HCT116 (cell line): ENCODE data around the gene BSND. TPM values are rescaled to one million over a fixed set of nuclear protein-coding genes. Genes with fewer than 3 reads are reported as not detected.

Experiments
- ATAC-seq: fragments of 200-7000 bp; cut with Tn5 transposase; 2 replicates; pipeline ENCODE4 v1.9.1; 2020; ENCODE audit warnings: mild to moderate bottlenecking, moderate library complexity
- BruUV-seq: library from RNA; stranded (reverse); fragments of 400-500 nt; replicated peaks from 2 replicates; lab custom pipeline; 2021; lab: Mats Ljungman, UMichigan
- CTCF ChIA-PET: fragments of 300-600 bp; sonication (Branson Sonifier 250); formaldehyde crosslinking; loops from one replicate; lab custom pipeline; 2021; ENCODE audit warnings: antibody characterized with exemption; lab: Charles Lee
- POLR2A ChIA-PET: fragments of 300-600, 350-600 bp; sonication (Branson Sonifier 250); formaldehyde crosslinking; loops from one replicate; lab custom pipeline; 2021; ENCODE audit warnings: antibody characterized with exemption; lab: Charles Lee
- RAD21 ChIA-PET, 2 experiments: fragments of 300-600 bp; sonication (Branson Sonifier 250); formaldehyde crosslinking; loops; one replicate each; lab custom pipeline; 2023; ENCODE audit warnings: low total read pairs in 2 of 2; ENCODE audit not compliant: uncharacterized antibody in 2 of 2, unreplicated experiment in 2 of 2, low non-redundant PET in 1 of 2; lab: Charles Lee
- DNase-seq: peaks from one replicate; pipeline ENCODE4 v3.0.0-alpha.2; 2010; ENCODE audit warnings: low read depth, low spot score
- H2AFZ ChIP-seq: fragments of 200-600 bp; shearing (Covaris generic), sonication (generic); 2 replicates; pipeline ENCODE4 v1.6.1; 2017; ENCODE audit warnings: low read depth, mixed run types, mixed read lengths, antibody characterized with exemption, low read length; ENCODE audit not compliant: poor library complexity, severe bottlenecking
- H3K27ac ChIP-seq: 2 replicates; pipeline ENCODE4 v1.5.1; 2012; ENCODE audit warnings: low read depth, low read length
- H3K27me3 ChIP-seq: fragments of 200-600 bp; sonication (generic); 2 replicates; pipeline ENCODE4 v1.6.1; 2016; ENCODE audit warnings: mixed run types, low read length, mixed read lengths; ENCODE audit not compliant: insufficient read depth
- H3K36me3 ChIP-seq, 2 experiments: fragments of 200-500 bp in 1 of 2; fragments of 200-600 bp in 1 of 2; sonication (Bioruptor generic) in 1 of 2; sonication (generic) in 1 of 2; 2 replicates each; pipeline versions ENCODE4 v1.5.1 to v1.6.1; 2014 to 2016; ENCODE audit warnings: low read length in 2 of 2, inconsistent platforms in 1 of 2, mixed read lengths in 1 of 2, mixed run types in 1 of 2; ENCODE audit not compliant: insufficient read depth in 2 of 2, control insufficient read depth in 1 of 2
- H3K4me1 ChIP-seq, 2 experiments: fragments of 200-600 bp in 1 of 2; sonication (generic) in 1 of 2; 2 replicates each; pipeline versions ENCODE4 v1.5.1 to v1.6.1; 2012 to 2017; ENCODE audit warnings: low read length in 2 of 2, inconsistent platforms in 1 of 2, mild to moderate bottlenecking in 1 of 2, mixed read lengths in 1 of 2, mixed run types in 1 of 2, moderate library complexity in 1 of 2; ENCODE audit not compliant: insufficient read depth in 2 of 2, control insufficient read depth in 1 of 2
- H3K4me2 ChIP-seq: fragments of 200-600 bp; sonication (generic); 2 replicates; pipeline ENCODE4 v1.6.1; 2017; ENCODE audit warnings: mixed run types, low read length, mixed read lengths
- H3K4me3 ChIP-seq, 2 experiments: fragments of 200-600 bp in 1 of 2; sonication (generic) in 1 of 2; replicated peaks in 1 of 2; 2 replicates each; pipeline ENCODE4 v1.5.1; 2011 to 2016; ENCODE audit warnings: low read length in 2 of 2, control low read depth in 1 of 2, low read depth in 1 of 2, mild to moderate bottlenecking in 1 of 2, mixed read lengths in 1 of 2, mixed run types in 1 of 2
- H3K79me2 ChIP-seq: fragments of 200-600 bp; sonication (generic); 2 replicates; pipeline ENCODE4 v1.6.1; 2017; ENCODE audit warnings: mild to moderate bottlenecking, mixed run types, low read length, moderate library complexity, mixed read lengths; ENCODE audit not compliant: insufficient read depth
- H3K9ac ChIP-seq: fragments of 200-600 bp; sonication (generic); 2 replicates; pipeline ENCODE4 v1.6.1; 2016; ENCODE audit warnings: low read length, mixed read lengths
- H3K9me2 ChIP-seq: fragments of 200-600 bp; sonication (generic), shearing (Covaris generic); 2 replicates; pipeline ENCODE4 v1.6.1; 2017; ENCODE audit warnings: mixed run types, mild to moderate bottlenecking, moderate library complexity; ENCODE audit not compliant: insufficient read depth
- H3K9me3 ChIP-seq, 2 experiments: fragments of 200-500 bp in 1 of 2; fragments of 200-600 bp in 1 of 2; sonication (Bioruptor generic) in 1 of 2; sonication (generic) in 1 of 2; 2 replicates each; pipeline ENCODE4 v1.6.1; 2014 to 2017; ENCODE audit warnings: low read length in 2 of 2, mixed read lengths in 2 of 2, inconsistent platforms in 1 of 2, low read depth in 1 of 2, mild to moderate bottlenecking in 1 of 2, mixed run types in 1 of 2, moderate library complexity in 1 of 2; ENCODE audit not compliant: control insufficient read depth in 1 of 2, insufficient read depth in 1 of 2
- H4K20me1 ChIP-seq: fragments of 200-600 bp; sonication (generic), shearing (Covaris generic); 2 replicates; pipeline ENCODE4 v1.6.1; 2017; ENCODE audit warnings: mixed run types, mild to moderate bottlenecking, moderate library complexity; ENCODE audit not compliant: insufficient read depth
- ATF3 ChIP-seq: IDR thresholded peaks from 2 replicates; pipeline ENCODE4 v1.6.1; 2012
- CBX3 ChIP-seq: IDR thresholded peaks from 2 replicates; pipeline ENCODE4 v1.6.1; 2012; ENCODE audit warnings: low read depth
- ELF1 ChIP-seq: IDR thresholded peaks from 2 replicates; pipeline ENCODE4 v1.6.1; 2012; ENCODE audit warnings: low read depth, borderline replicate concordance
- EZH2phosphoT487 ChIP-seq: fragments of 200-600 bp; IDR thresholded peaks from 2 replicates; pipeline ENCODE4 v1.6.1; 2018; ENCODE audit warnings: antibody characterized with exemption, borderline replicate concordance
- FOSL1 ChIP-seq: IDR thresholded peaks from 2 replicates; pipeline ENCODE4 v1.6.1; 2012; ENCODE audit warnings: low read depth
- JUND ChIP-seq: IDR thresholded peaks from 2 replicates; pipeline ENCODE4 v1.6.1; 2012
- MAX ChIP-seq: IDR thresholded peaks from 2 replicates; pipeline ENCODE4 v1.6.1; 2012
- POLR2AphosphoS5 ChIP-seq: IDR thresholded peaks from 2 replicates; pipeline ENCODE4 v1.6.1; 2011; ENCODE audit warnings: mild to moderate bottlenecking, low read depth, low read length, moderate library complexity
- RAD21 ChIP-seq: IDR thresholded peaks from 2 replicates; pipeline ENCODE4 v1.6.1; 2012; ENCODE audit warnings: low read depth, mild to moderate bottlenecking
- SP1 ChIP-seq: IDR thresholded peaks from 2 replicates; pipeline ENCODE4 v1.6.1; 2012; ENCODE audit warnings: low read depth
- SRF ChIP-seq: IDR thresholded peaks from 2 replicates; pipeline ENCODE4 v1.6.1; 2012; ENCODE audit warnings: low read depth
- TCF7L2 ChIP-seq: IDR thresholded peaks from 2 replicates; pipeline ENCODE4 v1.7.0; 2011; ENCODE audit warnings: borderline replicate concordance, inconsistent platforms; ENCODE audit not compliant: insufficient read depth, insufficient read length; ENCODE audit errors: extremely low read depth
- YY1 ChIP-seq: IDR thresholded peaks from 2 replicates; pipeline ENCODE4 v1.6.1; 2011; ENCODE audit warnings: low read length, low read depth, moderate library complexity, mild to moderate bottlenecking; ENCODE audit not compliant: insufficient replicate concordance; ENCODE audit errors: extremely low read depth
- ZNF274 ChIP-seq: fragments of 200-500 bp; sonication (Bioruptor generic); IDR thresholded peaks from 2 replicates; pipeline ENCODE4 v1.6.1; 2014; ENCODE audit warnings: mild to moderate bottlenecking, low read depth, low read length, inconsistent platforms
- intact Hi-C: fragments of 100-400 bp; cut with micrococcal nuclease; formaldehyde crosslinking; loops from 2 replicates; pipeline ENCODE4 v1.10.0; 2022
- total RNA-seq: library from RNA; stranded (reverse); gene quantifications from one replicate; pipeline ENCODE4 v1.2.1, GENCODE V29; 2021; ENCODE audit not compliant: unreplicated experiment
- TF ChIP-seq, protein P1 (sequence below), 3 experiments: fragments of 200-600 bp in 1 of 3; sonication (generic) in 1 of 3; IDR thresholded peaks in 2 of 3; conservative IDR thresholded peaks in 1 of 3; 2 replicates each; pipeline ENCODE4 v1.5.1; 2012 to 2017; ENCODE audit warnings: low read depth in 2 of 3, low read length in 2 of 3, antibody characterized with exemption in 1 of 3, borderline replicate concordance in 1 of 3, control low read depth in 1 of 3, mild to moderate bottlenecking in 1 of 3, mixed read lengths in 1 of 3, mixed run types in 1 of 3, moderate library complexity in 1 of 3; ENCODE audit not compliant: insufficient read depth in 1 of 3
- TF ChIP-seq, protein P2 (sequence below): IDR thresholded peaks from 2 replicates; pipeline ENCODE4 v1.6.1; 2012; ENCODE audit warnings: low read depth

The BSND gene
- total RNA-seq, 1 experiment from 2014 or later: not detected

DNA sequence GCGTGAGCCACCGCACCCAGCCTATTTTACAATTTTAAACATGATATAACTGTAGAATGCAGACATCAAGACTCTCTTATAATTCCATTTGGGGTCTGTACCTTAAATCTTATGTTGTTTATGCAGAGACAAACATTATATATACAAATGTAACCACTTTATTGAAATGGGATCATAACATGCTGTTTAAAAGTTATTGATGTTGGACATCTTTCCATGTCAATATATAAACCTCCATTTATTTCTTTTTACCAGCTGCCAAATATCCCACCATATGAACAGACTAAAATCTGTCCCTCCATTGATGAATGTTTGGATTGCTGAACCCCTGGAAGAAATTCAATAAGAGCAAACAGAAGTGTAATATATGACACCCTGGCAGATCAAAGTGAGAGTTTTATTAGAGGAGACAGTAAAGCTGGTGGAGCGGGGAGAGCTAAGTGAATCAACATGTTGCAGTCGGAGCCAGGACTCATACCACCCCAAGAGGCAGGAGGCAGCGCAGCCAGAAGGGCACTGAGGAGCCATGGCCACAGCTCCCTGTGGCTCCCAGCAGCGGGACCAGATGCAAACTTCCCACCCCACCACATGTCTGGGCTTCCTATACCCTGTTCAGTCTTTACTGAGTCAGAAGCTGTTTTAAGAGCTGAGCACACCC lies 35.9 kb downstream of the BSND start:
- Histone ChIP-seq H2AFZ (no peak overlapping the region), H3K36me3 (no peaks in the 10 kb centered on the region), H3K4me1 (peaks cover 14 to 29% of the 10 kb centered on the region in 2 experiments; a peak in 3 of 4 replicates), H3K4me3 (no peak overlapping the region), H4K20me1 (no peaks in the 10 kb centered on the region), H3K27ac (no peak overlapping the region), H3K9ac (no peak overlapping the region), H3K9me3 (no peaks in the 10 kb centered on the region), H3K4me2 (no peak overlapping the region), H3K9me2 (no peaks in the 10 kb centered on the region), H3K27me3 (no peaks in the 10 kb centered on the region), H3K79me2 (no peaks in the 10 kb centered on the region)
- ChIA-PET CTCF (interaction anchor here (1.4 to 6.1 kb wide), 3 partner anchors 13 to 90 kb away, joined by 3 to 24 read pairs (median 4); no protein-coding TSS in a partner anchor), POLR2A (no interaction called here), RAD21 (no interaction called here)
- BruUV-seq: no TSS peak
- ATAC-seq (no peak), DNase-seq (no peak)
- intact Hi-C loops: no loop called here
- TF ChIP-seq ATF3 (no peak), RAD21 (no peak), SP1 (no peak), ZNF274 (no peak), ELF1 (no peak), FOSL1 (no peak), EZH2phosphoT487 (no peak), MAX (no peak), TCF7L2 (no peak), CBX3 (no peak), SRF (no peak), JUND (no peak), YY1 (no peak), POLR2AphosphoS5 (no peak)
- TF ChIP-seq, protein P1, sequence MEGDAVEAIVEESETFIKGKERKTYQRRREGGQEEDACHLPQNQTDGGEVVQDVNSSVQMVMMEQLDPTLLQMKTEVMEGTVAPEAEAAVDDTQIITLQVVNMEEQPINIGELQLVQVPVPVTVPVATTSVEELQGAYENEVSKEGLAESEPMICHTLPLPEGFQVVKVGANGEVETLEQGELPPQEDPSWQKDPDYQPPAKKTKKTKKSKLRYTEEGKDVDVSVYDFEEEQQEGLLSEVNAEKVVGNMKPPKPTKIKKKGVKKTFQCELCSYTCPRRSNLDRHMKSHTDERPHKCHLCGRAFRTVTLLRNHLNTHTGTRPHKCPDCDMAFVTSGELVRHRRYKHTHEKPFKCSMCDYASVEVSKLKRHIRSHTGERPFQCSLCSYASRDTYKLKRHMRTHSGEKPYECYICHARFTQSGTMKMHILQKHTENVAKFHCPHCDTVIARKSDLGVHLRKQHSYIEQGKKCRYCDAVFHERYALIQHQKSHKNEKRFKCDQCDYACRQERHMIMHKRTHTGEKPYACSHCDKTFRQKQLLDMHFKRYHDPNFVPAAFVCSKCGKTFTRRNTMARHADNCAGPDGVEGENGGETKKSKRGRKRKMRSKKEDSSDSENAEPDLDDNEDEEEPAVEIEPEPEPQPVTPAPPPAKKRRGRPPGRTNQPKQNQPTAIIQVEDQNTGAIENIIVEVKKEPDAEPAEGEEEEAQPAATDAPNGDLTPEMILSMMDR (IDR thresholded peaks at IDR 0.05 in 2 of 3, conservative IDR thresholded peaks at IDR 0.05 in 1 of 3; ENCODE audit: borderline replicate concordance in 1 of 3, insufficient read depth in 1 of 3, low read depth in 2 of 3, low read length in 2 of 3): no peak
- TF ChIP-seq, protein P2, sequence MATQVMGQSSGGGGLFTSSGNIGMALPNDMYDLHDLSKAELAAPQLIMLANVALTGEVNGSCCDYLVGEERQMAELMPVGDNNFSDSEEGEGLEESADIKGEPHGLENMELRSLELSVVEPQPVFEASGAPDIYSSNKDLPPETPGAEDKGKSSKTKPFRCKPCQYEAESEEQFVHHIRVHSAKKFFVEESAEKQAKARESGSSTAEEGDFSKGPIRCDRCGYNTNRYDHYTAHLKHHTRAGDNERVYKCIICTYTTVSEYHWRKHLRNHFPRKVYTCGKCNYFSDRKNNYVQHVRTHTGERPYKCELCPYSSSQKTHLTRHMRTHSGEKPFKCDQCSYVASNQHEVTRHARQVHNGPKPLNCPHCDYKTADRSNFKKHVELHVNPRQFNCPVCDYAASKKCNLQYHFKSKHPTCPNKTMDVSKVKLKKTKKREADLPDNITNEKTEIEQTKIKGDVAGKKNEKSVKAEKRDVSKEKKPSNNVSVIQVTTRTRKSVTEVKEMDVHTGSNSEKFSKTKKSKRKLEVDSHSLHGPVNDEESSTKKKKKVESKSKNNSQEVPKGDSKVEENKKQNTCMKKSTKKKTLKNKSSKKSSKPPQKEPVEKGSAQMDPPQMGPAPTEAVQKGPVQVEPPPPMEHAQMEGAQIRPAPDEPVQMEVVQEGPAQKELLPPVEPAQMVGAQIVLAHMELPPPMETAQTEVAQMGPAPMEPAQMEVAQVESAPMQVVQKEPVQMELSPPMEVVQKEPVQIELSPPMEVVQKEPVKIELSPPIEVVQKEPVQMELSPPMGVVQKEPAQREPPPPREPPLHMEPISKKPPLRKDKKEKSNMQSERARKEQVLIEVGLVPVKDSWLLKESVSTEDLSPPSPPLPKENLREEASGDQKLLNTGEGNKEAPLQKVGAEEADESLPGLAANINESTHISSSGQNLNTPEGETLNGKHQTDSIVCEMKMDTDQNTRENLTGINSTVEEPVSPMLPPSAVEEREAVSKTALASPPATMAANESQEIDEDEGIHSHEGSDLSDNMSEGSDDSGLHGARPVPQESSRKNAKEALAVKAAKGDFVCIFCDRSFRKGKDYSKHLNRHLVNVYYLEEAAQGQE: no peak
